ENCODE measurements around the gene NTN1. TPM values are rescaled to one million over a fixed set of nuclear protein-coding genes. Genes with fewer than 3 reads are reported as not detected.

NTN1 gene
- total and polyA plus RNA-seq, 2 experiments from 2014 or later = 0.42 to 2.1 TPM

DNA sequence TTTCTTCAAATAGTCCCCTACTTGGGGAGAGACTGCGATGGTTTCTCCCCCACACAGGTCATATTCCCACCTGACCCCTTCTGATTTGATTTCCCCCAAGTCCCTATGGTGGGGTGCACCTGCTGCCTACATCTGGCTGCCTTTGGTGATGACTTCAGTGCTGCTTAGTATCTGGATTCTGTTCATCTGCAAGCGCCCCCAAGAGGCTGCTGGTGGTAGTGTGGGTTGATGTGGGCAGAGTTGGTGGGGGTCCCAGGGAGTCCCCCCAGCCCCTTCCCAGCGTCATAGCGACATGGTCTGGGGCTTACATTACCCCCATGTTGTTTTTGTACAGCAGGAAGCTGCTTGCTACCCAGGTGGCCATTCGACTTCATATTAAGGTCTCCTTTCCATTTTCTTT is 99.2 kb downstream of the NTN1 start:
- Histone ChIP-seq H3K9me3 (ENCODE audit: low read depth) (no peaks in the 10 kb centered on the region), H2AFZ (no peak overlapping the region), H3K9me2 (replicated peaks; ENCODE audit: insufficient read depth) (no peaks in the 10 kb centered on the region), H3K79me2 (no peaks in the 10 kb centered on the region), H3K4me1 (ENCODE audit: insufficient read depth) (peaks cover 6% of the 10 kb centered on the region), H3K27me3 (no peaks in the 10 kb centered on the region), H3K4me3 (no peak overlapping the region), H3K27ac (no peak overlapping the region), H4K20me1 (ENCODE audit: insufficient read depth, poor library complexity, severe bottlenecking) (no peaks in the 10 kb centered on the region), H3K36me3 (replicated peaks; ENCODE audit: insufficient read depth, low read depth) (no peaks in the 10 kb centered on the region), H3K4me2 (no peak overlapping the region)
- DNase-seq (ENCODE audit: low spot score) = no peak
- 37% methylated on average over 5 of the region's 5 CpGs for WGBS (ENCODE audit: low lambda C conversion rate, missing lambda C conversion rate)
- TF ChIP-seq, protein P1, sequence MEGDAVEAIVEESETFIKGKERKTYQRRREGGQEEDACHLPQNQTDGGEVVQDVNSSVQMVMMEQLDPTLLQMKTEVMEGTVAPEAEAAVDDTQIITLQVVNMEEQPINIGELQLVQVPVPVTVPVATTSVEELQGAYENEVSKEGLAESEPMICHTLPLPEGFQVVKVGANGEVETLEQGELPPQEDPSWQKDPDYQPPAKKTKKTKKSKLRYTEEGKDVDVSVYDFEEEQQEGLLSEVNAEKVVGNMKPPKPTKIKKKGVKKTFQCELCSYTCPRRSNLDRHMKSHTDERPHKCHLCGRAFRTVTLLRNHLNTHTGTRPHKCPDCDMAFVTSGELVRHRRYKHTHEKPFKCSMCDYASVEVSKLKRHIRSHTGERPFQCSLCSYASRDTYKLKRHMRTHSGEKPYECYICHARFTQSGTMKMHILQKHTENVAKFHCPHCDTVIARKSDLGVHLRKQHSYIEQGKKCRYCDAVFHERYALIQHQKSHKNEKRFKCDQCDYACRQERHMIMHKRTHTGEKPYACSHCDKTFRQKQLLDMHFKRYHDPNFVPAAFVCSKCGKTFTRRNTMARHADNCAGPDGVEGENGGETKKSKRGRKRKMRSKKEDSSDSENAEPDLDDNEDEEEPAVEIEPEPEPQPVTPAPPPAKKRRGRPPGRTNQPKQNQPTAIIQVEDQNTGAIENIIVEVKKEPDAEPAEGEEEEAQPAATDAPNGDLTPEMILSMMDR (IDR thresholded peaks at IDR 0.05; ENCODE audit: poor library complexity) = no peak
- TF ChIP-seq EZH2 (IDR thresholded peaks at IDR 0.05; ENCODE audit: borderline replicate concordance) (no peak), EZH2phosphoT487 (IDR thresholded peaks at IDR 0.05; ENCODE audit: low read depth, severe bottlenecking, unreplicated experiment) (no peak)

- no peaks in the 10 kb centered on the region for H3K9me3 ChIP-seq (ENCODE audit: low read depth)
- H3K4me2 ChIP-seq = no peak overlapping the region
- H3K4me3 ChIP-seq = no peak overlapping the region
- no peaks in the 10 kb centered on the region for H3K79me2 ChIP-seq
- H3K27ac ChIP-seq = no peak overlapping the region
- H3K9me2 ChIP-seq (replicated peaks; ENCODE audit: insufficient read depth) = no peaks in the 10 kb centered on the region
- no peaks in the 10 kb centered on the region for H4K20me1 ChIP-seq (ENCODE audit: insufficient read depth, poor library complexity, severe bottlenecking)
- H2AFZ ChIP-seq = no peak overlapping the region
- TF ChIP-seq EZH2 (IDR thresholded peaks at IDR 0.05; ENCODE audit: borderline replicate concordance) = no peak
- TF ChIP-seq EZH2phosphoT487 (IDR thresholded peaks at IDR 0.05; ENCODE audit: low read depth, severe bottlenecking, unreplicated experiment) = no peak
- TF ChIP-seq, protein P1 (IDR thresholded peaks at IDR 0.05; ENCODE audit: poor library complexity) = no peak
- peaks cover under 1% of the 10 kb centered on the region for H3K4me1 ChIP-seq (ENCODE audit: insufficient read depth)
- DNase-seq (ENCODE audit: low spot score) = no peak
- H3K36me3 ChIP-seq (replicated peaks; ENCODE audit: insufficient read depth, low read depth) = no peaks in the 10 kb centered on the region
- 86% methylated on average over 15 of the region's 15 CpGs for WGBS (ENCODE audit: low lambda C conversion rate, missing lambda C conversion rate)
- H3K27me3 ChIP-seq = no peaks in the 10 kb centered on the region
These were observed 100.0 kb downstream of the NTN1 start for GRCh38 chr17:9121186-9121820.

DNA sequence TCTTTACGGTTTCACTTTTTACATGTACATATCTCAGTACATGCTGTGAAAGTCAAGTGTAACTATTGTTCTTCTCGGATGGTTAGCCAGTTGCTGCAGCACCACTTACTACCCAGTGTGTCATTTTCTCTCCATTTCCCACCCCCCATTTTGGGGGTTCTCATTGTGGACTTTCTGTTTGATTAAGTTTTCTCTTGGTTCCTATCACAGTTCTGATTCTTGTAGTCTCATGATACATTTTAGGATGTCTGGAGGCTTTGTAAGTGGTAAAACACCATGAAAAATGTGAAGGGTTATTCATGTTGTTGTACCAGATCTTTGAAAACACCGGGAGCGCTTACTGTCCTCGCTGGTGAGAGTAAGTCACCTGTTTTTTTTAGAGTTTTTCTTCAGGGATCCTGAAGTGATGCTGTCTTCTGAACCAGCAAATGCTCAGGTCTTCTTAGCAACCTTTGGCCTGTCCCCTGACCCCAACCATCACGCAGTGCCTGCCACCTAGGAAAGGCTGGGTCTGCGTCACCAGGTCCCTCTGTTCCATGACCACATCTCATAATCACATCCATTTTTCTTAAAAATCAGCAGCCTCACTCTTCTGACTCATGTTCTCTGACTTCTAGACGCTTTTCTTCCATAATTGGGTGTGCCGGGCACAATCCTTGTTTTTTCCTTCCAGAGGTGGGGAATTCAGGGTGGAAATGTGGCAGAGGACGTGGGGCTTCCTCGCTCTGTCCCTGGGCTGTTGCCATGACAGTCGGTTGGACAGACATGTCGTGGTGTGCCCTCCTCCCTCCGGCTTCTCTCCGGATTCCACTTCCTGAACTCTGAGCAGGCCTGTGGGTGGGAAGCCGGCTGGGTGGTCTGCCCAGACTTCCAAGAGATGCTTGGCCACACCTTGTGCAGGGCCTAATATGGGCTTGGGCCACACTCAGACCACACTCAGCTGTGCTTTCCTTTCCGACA is 102.6 kb downstream of the NTN1 start:
- H3K4me3 ChIP-seq = no peak overlapping the region
- H3K9me2 ChIP-seq (replicated peaks; ENCODE audit: insufficient read depth) = no peaks in the 10 kb centered on the region
- no peak overlapping the region for H3K4me2 ChIP-seq
- no peaks in the 10 kb centered on the region for H4K20me1 ChIP-seq (ENCODE audit: insufficient read depth, poor library complexity, severe bottlenecking)
- no peaks in the 10 kb centered on the region for H3K79me2 ChIP-seq
- H3K36me3 ChIP-seq (replicated peaks; ENCODE audit: insufficient read depth, low read depth) = no peaks in the 10 kb centered on the region
- H3K9me3 ChIP-seq (ENCODE audit: low read depth) = no peaks in the 10 kb centered on the region
- DNase-seq (ENCODE audit: low spot score) = no peak
- TF ChIP-seq, protein P1 (IDR thresholded peaks at IDR 0.05; ENCODE audit: poor library complexity) = no peak
- TF ChIP-seq EZH2phosphoT487 (IDR thresholded peaks at IDR 0.05; ENCODE audit: low read depth, severe bottlenecking, unreplicated experiment) (no peak), EZH2 (IDR thresholded peaks at IDR 0.05; ENCODE audit: borderline replicate concordance) (no peak)
- no peaks in the 10 kb centered on the region for H3K4me1 ChIP-seq (ENCODE audit: insufficient read depth)
- no peaks in the 10 kb centered on the region for H3K27me3 ChIP-seq
- H2AFZ ChIP-seq = no peak overlapping the region
- H3K27ac ChIP-seq = no peak overlapping the region
- 82% methylated on average over 17 of the region's 17 CpGs for WGBS (ENCODE audit: low lambda C conversion rate, missing lambda C conversion rate)

Measured in hepatocyte (in vitro differentiated cells).